COLO668 (cell line): ENCODE results near the gene ACAA1.
A peak's percentile ranks its signal among the peaks of the same experiment; 100 is the strongest.
"Not testable (repeated sequence)": the region's sequence is repeated elsewhere in the genome, so short reads cannot be mapped to it uniquely, and the experiment has no call there.

Experiments
- DNase-seq: peaks from one replicate; lab custom pipeline; 2025; ENCODE audit not compliant: unreplicated experiment; lab: John Stamatoyannopoulos, UW

Gene ACAA1

DNA sequence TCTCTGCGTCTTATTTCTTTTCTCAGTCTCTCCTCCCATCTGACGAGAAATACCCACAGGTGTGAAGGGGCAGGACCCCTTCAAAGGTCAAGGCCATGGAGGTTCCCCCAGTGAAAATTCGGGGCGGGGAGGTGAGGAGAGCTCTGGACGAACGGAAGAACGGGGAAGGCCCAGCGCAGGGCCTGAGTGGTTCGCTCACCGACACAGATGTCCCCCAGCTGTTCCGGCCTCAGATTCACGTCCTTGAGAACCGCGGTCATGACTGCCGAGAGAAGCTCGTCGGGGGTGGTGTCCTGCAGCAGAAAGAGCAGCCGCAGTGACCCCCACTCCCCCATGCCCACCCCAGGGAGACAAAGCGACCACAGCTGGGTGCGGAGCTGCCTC, 542 bp downstream of the ACAA1 start:
- DNase-seq = peak; percentile 38

DNA sequence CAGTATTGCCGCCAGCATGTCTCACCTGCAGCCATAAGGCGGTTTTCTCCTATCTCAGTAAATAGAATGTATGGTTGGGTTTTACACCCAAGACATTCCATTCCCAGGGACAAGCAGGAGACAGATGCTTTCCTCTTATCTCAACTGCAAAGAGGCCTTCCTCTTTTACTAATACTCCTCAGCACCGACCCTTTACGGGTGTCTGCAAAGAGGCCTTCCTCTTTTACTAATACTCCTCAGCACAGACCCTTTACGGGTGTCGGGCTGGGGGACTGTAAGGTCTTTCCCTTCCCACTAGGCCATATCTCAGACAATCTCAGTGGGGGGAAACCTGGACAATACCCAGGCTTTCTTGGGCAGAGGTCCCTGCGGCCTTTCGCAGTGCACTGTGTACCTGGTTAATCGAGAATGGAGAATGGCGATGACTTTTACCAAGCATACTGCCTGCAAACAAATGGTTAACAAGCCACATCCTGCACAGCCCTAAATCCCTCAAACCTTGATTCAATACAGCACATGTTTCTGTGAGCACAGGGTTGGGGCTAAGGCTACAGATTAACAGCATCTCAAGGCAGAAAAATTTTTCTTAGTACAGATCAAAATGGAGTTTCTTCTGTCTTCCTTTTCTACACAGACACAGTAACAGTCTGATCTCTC, 1.2 kb downstream of the ACAA1 start:
- not testable (repeated sequence) for DNase-seq

DNA sequence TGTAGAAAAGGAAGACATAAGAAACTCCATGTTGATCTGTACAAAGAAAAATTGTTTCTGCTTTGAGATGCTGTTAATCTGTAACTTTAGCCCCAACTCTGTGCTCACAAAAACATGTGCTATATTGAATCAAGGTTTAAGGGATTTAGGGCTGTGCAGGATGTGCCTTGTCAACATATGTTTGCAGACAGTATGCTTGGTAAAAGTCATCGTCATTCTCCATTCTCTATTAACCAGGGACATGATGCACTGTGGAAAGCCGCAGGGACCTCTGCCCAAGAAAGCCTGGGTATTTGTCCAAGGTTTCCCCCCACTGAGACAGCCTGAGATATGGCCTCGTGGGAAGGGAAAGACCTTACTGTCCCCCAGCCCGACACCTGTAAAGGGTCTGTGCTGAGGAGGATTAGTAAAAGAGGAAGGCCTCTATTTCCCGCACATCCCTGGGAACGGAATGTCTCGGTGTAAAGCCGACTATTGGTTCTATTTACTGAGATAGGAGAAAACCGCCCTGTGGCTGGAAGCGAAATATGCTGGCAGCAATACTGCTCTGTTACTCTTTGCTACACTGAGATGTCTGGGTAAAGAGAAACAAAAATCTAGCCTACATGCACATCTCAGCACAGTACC, 2.3 kb downstream of the ACAA1 start:
- not testable (repeated sequence) for DNase-seq

DNA sequence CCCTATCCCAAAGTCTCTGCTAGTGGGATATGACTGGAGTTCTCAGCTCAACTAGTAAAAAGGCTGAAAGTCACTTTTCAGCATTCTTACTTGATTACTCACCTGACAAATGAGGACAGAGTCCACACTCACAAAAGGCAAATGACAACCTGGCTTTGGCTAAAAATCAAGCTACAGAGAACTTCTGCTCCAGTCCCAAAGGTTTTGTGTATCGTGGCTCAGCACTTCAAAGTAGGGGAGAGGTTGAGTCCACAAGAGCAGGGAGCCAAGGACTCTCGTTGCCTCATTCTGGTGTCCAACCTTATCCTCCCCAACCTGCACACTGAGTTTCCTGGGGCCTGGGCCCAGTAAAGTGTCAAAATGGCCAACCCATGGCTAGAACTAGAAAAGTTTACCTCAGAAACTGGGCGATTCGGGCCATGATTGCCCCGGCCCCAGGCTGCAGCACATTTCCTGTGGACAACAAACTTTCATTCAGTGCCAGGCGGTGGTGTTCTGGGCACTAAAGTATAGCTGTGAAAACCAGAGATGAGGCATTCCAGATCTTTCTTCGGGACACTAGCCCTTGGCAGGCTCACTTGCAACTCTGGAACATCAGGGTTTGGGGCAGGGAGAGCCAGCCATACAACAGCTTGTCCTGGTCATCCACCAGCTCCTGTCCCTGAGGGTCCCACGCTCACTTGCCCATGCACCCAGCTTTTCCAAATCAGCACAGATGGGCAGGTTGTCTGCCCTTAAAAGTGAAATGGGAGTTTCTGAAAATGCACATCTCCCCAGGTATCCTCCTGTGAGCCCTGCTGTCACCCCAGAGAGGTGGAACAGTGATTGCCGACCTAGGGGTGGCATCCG, 3.1 kb downstream of the ACAA1 start:
- DNase-seq = no peak

DNA sequence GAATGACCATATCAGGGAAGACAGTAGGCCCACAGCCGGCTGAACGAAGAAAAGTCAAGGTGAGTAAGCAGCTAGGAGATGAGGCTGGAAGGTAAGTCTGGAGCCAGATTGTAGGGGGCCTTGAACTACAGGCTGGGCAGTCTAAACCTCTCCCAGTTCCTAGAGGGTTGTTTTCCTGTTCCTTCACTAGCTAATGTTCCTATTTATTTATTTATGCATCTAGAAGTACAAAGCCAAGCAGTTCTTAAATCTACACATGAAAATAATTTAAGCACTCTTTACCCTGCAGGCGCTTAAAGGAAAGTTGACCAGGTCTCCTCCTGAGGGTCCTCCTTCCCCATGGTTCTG, 3.7 kb downstream of the ACAA1 start:
- DNase-seq = no peak

DNA sequence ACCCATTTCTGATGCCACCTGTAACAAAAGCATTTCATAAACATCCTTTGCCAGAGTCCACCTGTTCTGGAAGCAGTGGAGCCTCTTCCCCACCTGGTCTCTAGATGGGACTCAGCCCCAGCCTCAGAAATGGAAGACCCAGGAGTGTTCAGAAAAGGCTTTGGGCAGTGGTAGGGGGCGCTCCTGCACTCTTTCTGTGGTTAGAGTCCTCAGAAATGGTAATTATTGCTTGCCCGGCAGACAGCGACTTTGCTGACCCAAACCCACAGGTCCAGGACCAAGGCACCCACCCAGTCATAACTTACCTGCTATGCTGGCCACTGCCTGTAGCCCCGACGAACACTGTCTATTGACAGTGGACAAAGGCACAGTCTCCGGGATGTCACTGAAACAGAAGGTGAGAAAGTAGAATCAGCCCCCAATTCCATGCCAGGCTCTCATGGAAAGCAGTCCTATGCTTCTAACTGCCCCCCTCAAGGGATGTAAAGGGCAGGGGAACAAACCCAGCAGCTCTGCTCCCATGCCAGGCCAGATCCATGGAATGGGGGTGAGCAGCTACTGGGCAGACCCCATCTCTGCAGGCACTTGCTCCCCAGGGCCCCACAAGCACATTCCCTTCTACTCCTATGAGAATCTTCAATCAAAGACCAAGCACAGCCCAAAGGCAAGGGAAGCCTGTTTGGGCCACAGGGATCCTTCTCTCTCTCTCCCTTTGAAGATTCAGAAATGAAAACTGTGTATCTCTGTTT, 5.1 kb downstream of the ACAA1 start:
- peak; percentile 4 for DNase-seq

DNA sequence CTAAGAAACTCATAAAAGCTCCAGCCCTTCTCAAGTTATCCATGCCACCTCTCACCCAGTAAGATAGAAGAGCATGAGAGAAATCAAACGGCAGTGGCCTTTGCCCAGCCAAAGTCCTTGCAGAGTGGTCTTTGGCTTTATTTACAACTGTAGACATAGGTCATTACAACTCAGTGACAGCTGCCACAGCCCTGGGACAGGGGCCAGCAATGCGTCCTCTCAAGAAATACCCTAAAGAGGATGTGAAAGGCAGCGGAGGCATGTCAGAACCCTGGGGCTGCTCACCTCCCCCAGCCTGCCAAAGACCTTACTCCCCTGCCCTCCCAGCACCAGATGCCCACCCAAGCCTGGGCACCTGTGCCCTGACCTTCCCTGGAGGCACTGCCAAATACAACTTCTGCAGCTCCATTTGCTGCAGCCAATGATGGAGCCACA, 6.3 kb downstream of the ACAA1 start:
- DNase-seq = no peak

DNA sequence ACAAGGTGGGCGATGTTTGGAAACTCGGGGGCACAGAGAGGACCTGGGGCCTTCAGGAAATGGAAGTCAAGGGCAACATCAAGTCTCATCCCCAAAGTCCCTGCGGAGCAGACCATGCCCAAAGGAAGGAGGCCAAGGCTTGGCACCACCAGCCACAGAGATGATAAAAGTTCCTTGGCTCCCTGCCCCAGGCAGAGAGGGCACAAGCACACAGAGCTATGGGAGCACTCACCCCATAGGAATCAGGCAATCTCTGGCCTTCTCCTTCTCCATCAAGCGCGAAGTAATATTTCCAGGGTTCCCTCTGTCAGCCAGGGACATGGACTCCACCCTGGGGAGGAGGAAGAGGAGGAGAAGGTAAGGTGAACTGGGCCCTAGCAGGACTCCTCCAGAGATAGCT, 7.9 kb downstream of the ACAA1 start:
- DNase-seq = no peak

DNA sequence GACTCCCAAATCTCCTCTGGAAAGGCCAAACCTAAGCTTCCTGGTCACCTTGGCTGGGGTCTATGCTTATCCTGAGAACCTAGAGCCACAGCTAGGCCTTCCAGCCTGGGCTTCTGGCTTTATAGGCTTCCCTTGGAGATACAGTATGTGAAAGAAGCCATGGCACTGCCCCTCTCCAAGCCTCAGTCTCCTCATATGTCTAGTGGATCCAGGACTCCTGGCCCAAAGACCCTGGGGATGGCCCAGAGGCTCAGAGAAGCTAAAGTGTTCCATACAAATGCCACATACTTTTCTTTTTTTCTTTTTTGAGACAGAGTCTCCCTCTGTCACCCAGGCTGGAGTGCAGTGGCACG, 8.6 kb downstream of the ACAA1 start:
- DNase-seq = no peak

DNA sequence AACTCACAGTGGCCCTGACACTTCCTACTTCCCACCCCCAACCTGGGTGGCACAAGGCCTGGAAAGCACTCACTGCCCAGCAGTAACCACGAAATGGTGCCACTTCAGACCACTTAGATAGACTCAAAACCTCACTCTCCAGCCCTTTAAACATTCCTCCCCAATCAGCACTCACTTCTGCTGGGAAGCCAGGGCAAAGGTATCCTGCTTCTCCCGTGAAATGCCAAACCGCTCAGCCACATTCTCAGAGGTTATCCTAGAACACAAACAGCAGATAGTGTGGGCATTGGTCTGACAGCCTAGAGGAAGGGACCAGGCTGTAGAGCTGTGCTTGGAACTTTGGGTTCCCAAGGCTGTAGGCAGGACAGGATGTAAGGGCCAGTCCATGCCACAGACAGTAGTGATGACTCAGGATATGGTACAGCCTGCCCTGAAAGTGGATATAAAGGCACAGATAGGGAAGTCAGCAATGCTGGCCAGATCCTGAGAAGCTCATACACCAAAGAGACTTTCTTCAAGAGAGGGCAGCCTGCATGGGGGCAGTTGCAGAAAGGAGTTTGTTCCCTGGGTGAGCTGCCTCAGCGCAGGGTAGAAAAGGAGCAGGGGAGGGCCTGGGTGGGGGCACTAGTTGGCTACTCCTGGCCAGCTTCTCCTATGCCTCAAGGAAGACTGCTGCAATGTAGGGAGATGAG, 9.2 kb downstream of the ACAA1 start:
- no peak for DNase-seq

DNA sequence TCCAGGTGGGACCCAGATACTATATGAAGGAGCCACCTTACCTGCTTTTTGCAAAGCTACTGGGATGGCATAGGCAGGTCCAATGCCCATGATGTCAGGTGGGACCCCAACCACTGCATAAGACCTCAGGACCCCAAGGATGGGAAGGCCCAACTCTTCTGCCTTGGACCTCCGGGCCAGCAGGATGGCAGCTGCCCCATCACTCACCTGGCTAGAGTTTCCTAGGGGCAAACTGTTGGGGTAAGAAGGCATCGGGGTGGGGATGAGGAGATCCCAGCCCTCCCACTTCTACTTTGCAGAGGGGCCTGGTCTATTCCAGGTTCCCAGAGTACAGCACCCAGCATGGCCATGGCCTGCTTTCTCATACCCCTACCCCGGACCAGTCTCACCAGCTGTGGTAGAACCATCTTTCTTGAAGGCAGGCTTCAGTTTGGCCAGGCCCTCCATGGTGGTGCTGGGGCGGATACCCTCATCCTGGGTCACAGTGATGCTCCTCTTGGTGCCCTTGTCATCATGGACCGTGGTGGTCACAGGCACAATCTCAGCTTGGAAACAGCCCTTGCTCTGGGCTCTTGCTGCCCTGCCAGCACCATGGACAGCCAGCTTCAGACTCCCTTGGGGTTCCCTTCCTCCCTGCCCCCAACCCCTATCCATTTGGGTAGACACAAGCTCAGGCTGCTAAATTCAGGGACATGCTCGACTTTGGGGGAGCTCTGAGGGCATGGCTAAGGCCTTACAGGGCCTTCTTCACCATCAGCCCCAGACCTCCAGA, 10.6 kb downstream of the ACAA1 start:
- no peak for DNase-seq

DNA sequence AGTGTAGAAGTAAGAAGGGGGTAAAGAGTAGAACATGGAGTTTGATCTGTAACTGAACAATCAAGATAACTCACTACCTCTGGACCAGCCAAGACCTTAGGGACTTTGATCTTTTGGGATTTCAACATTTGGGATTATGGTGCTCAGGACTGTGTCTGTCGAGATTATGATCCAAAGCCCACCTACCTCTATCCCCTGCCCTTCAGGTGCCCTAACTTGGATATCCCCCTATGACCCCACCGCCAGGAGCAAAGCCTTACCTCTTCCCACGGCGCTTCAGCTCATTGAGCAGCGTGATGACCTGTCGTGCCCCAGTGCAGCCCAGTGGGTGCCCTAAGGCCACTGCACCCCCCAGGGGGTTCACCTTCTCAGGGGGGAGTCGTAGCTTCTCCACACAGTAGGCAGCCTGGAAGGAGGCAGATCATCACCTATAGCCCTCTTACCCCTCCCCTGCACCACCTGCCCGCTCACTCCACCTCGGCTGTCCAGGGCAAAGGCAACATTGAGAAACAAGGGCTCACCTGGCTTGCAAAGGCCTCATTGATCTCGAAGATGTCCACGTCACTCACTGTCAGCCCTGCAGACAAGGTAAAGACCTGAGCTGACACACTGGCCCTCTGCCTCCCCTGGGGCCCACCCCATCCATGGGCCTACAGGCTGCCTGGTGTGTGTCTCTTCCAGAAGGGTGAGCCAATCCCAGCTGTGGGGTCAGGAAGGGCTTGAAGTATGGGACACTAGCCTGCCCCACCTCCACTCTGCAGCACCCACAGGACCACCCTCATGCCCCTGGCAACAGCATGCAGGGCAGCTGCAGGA, 11.4 kb downstream of the ACAA1 start:
- no peak for DNase-seq

DNA sequence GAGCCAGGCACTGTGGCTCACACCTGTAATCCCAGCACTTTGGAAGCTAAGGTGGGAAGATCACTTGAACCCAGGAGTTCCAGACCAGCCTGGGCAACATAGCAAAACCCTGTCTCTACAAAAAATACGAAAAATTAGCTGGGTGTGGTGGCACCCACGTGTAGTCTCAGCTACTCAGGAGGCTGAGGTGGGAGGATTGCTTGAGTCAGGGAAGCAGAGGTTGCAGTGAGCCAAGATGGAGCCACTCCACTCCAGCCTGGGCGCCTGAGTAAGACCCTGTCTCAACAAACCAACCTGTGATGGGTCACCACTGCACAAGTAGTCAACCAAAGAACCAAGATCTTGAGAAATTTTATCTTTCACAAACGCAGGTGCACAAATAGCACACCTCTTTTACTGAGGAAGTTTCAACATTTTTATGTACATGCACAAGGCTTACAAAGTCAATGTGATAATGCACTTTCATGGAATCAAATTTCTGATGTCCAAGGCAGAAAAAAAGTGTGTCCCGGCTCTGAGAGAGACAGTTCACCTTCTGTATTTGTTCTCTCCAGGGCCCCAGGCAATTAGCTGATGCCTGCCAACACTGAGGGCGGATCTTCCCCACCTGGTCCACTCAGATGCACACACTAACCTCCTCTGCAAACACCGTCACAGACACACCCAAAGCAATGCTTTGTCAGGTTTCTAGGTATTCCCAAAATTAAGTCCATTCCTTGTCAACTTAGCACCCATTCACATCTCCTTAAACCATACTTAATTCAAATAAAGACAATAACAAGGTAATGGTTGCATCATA, 12.4 kb downstream of the ACAA1 start:
- peak; percentile 5 for DNase-seq

DNA sequence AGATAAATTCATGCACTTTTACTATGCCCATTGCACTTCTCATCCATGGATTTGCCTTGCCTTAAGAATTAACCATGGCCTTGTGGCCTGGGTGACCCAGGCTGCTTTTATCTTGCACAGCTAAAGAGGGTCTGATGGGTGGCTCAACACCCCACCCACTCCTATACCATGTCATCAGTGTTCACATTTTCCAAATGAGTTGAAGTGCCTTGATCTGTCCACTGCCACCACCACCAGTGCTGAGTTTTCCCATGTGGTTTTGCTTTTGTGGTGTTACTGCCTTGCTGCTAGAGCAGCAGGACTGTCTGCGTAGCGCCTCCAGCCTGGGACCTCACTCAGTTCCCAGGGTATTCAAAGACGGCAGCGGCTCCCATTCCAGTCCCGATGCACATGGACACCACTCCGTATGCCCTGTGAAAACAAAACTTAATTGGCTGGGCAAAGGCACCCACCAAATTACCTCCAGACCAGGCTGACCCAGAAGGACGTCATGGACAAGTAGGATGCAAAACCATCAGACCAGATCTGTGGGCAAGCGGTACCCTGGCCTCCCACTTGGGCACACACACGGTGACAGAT, 14.1 kb downstream of the ACAA1 start:
- no peak for DNase-seq

DNA sequence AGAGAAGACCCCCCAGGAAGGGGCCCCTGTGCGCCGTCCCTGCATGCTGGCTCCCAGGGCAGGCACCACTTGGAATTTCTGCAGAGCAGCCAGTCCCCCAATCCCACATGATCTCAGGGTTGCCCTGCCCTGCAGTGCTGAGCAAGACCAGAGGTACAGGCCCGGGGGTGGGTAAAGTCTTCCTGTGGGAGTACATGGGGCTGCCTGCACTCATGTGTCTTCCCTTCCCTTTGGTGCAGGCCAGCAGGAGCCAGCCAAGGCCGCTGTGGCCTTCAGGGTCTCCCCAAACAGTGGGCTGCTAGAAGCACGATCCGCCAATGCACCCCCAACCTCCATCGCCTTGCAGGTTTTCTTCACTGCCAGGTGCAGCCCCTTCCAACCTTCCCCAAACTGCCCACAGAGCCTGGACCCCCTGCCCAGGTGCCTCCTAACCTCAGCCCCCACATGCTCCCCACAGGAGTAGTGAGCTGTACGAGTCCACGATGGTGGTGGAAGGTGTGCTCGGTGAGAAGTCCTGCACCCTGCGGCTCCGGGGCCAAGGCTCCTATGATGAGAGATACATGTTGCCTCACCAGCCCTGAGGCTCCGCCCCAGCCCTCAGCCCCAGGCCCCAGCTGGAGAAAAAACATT, 15.0 kb downstream of the ACAA1 start:
- no peak for DNase-seq

DNA sequence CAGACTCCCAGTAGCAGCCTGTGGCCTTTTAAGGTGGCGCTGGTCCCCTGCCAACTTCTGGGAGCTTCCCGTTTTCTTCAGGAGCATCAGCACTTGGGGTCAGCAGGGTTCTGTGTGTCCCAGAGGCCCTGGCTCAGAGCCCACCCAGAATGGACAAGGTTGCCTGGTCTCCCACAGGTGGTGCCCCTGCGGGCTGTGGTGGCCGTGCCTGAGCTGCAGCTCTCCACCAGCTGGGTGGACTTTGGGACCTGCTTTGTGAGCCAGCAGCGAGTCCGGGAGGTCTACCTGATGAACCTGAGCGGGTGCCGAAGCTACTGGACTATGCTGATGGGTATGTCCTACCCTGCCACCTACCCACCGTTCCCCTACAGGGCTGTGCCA, 15.5 kb downstream of the ACAA1 start:
- no peak for DNase-seq

DNA sequence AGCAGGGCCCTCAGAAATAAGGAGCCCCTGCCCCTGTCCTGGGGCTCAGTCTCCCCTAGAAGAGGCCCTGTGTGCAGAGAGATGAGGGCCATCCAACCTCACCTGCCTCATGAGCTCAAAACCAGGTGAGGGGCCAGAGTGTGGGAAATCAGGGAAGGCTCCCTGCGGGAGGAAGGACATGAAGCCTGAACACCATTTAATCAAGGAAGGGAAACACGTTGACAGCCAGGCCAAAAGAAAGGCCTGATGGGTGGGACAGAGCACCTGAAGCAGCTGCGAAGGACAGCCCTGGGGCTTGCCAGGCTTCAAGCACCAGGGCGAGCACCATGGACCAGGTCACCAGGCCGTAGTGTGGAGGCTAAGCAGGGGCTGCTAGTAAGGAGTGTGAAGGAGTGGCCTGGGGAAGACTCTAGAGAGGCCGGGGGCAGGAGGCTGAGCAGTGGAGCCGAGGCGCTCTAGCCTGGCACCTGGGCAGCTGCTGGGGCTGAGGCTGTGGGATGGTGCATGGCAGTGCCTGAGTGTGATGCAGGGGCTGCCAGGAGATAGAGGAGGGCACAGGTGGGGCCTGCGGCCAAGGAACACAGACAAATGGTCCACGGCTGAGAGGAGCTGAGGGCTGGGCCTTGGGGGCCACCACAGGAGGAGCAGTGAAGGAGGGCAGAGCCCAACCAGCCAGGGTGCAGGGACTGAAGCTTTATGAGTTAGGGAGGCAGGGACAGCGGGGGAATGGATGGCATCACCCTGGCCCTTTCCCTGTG, 16.1 kb downstream of the ACAA1 start:
- no peak for DNase-seq
